ENCODE measurements around the gene CBR4.

DNA sequence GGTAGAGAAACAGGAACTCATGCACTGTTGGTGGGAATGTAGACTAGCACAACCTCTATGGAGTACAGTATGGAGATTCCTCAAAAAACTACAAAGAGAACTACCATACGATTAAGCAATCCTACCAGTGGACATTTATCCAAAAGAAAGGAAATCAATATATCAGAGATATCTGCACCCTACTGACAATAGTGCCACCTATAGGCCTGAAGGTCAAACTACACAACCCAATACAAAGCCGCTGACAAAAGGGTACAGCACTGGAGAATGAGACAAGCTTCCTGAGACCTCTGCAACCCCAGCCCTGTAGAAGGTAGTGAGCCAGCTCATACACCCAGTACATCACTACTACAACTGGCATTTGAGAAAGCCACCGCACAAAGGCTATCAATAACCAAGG is 67.1 kb downstream of the CBR4 start:
- TF ChIP-seq, protein P1, sequence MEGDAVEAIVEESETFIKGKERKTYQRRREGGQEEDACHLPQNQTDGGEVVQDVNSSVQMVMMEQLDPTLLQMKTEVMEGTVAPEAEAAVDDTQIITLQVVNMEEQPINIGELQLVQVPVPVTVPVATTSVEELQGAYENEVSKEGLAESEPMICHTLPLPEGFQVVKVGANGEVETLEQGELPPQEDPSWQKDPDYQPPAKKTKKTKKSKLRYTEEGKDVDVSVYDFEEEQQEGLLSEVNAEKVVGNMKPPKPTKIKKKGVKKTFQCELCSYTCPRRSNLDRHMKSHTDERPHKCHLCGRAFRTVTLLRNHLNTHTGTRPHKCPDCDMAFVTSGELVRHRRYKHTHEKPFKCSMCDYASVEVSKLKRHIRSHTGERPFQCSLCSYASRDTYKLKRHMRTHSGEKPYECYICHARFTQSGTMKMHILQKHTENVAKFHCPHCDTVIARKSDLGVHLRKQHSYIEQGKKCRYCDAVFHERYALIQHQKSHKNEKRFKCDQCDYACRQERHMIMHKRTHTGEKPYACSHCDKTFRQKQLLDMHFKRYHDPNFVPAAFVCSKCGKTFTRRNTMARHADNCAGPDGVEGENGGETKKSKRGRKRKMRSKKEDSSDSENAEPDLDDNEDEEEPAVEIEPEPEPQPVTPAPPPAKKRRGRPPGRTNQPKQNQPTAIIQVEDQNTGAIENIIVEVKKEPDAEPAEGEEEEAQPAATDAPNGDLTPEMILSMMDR (IDR thresholded peaks at IDR 0.05), result no peak
- TF ChIP-seq POLR2A (IDR thresholded peaks at IDR 0.05) (no peak), EP300 (IDR thresholded peaks at IDR 0.05) (no peak), POLR2AphosphoS5 (IDR thresholded peaks at IDR 0.05) (no peak)
